K562 (cell line): ENCODE measurements around the gene SCG3. TPM values are rescaled to one million over a fixed set of nuclear protein-coding genes. Genes with fewer than 3 reads are reported as not detected.

Source experiments
- ATAC-seq: fragments of 200-7000 bp; cut with Tn5 transposase; 3 replicates; pipeline ENCODE4 v1.9.1; 2020; ENCODE audit warnings: moderate library complexity
- BruUV-seq: library from RNA; stranded (reverse); fragments of 400-500 nt; replicated peaks from 2 replicates; lab custom pipeline; 2021; lab: Mats Ljungman, UMichigan
- CTCF ChIA-PET: fragments of 300-600 bp; formaldehyde crosslinking; extraction: SDS; loops from one replicate; lab custom pipeline; 2021; ENCODE audit warnings: low intra/inter-chr PET ratio; lab: Yijun Ruan, JAX
- POLR2A ChIA-PET: fragments of 300-600, 350-650 bp; sonication (Branson Sonifier 250); formaldehyde crosslinking; extraction: SDS; loops from one replicate; lab custom pipeline; 2021; ENCODE audit warnings: antibody characterized with exemption, inconsistent platforms; lab: Yijun Ruan, JAX
- DNase-seq, 4 experiments: peaks; one replicate each; pipeline versions ENCODE4 v3.0.0 to v3.0.0-alpha.2; 2011 to 2018; ENCODE audit warnings: low spot score in 3 of 4, mixed read lengths in 3 of 4; ENCODE audit errors: extremely low read depth in 1 of 4
- FAIRE-seq: peaks from 2 replicates; lab custom pipeline; 2011; peaks lifted over from hg19 to GRCh38; lab: Jason Lieb, UNC
- H2AFZ ChIP-seq: 2 replicates; pipeline ENCODE4 v1.6.0; 2011; ENCODE audit warnings: low read depth, low read length, control low read depth, inconsistent platforms
- H3K27ac ChIP-seq: fragments of 200-600 bp; 3 replicates; pipeline ENCODE4 v1.8.0; 2011; ENCODE audit warnings: low read depth, mild to moderate bottlenecking, control low read depth, inconsistent platforms, low read length, moderate library complexity, mixed read lengths; ENCODE audit errors: extremely low read depth
- H3K27me3 ChIP-seq, 2 experiments: fragments of 300-600 bp in 1 of 2; 2 replicates in 1 of 2; 3 replicates in 1 of 2; pipeline versions ENCODE4 v1.6.0 to v1.8.0; 2011; ENCODE audit warnings: inconsistent platforms in 2 of 2, low read length in 2 of 2, mild to moderate bottlenecking in 1 of 2, mixed read lengths in 1 of 2, moderate library complexity in 1 of 2; ENCODE audit not compliant: control insufficient read depth in 2 of 2, insufficient read depth in 2 of 2
- H3K36me3 ChIP-seq: fragments of 300-600 bp; 3 replicates; pipeline ENCODE4 v1.8.0; 2011; ENCODE audit warnings: mild to moderate bottlenecking, low read length, inconsistent platforms; ENCODE audit not compliant: control insufficient read depth, insufficient read depth
- H3K4me1 ChIP-seq, 2 experiments: fragments of 200-600 bp in 1 of 2; replicated peaks in 1 of 2; 2 replicates in 1 of 2; 3 replicates in 1 of 2; pipeline versions ENCODE4 v1.5.1 to v1.8.0; 2011; ENCODE audit warnings: inconsistent platforms in 2 of 2, low read length in 2 of 2, mild to moderate bottlenecking in 1 of 2, mixed read lengths in 1 of 2, moderate library complexity in 1 of 2; ENCODE audit not compliant: control insufficient read depth in 2 of 2, insufficient read depth in 2 of 2
- H3K4me2 ChIP-seq: 2 replicates; pipeline ENCODE4 v1.6.1; 2011; ENCODE audit warnings: low read length, control low read depth, inconsistent platforms, mixed read lengths; ENCODE audit not compliant: insufficient read depth
- H3K4me3 ChIP-seq: fragments of 200-600 bp; sonication (generic), shearing (Covaris generic); 2 replicates; pipeline ENCODE4 v1.5.1; 2016; ENCODE audit warnings: control low read depth, inconsistent platforms
- H3K79me2 ChIP-seq: fragments of 200-600 bp; 3 replicates; pipeline ENCODE4 v1.8.0; 2011; ENCODE audit warnings: low read length, inconsistent platforms; ENCODE audit not compliant: control insufficient read depth, insufficient read depth
- H3K9ac ChIP-seq, 2 experiments: 2 replicates each; pipeline versions ENCODE4 v1.6.0 to v1.6.1; 2011; ENCODE audit warnings: low read depth in 2 of 2, low read length in 2 of 2, control low read depth in 1 of 2, inconsistent platforms in 1 of 2, mild to moderate bottlenecking in 1 of 2, mixed read lengths in 1 of 2; ENCODE audit not compliant: insufficient read depth in 1 of 2
- H3K9me1 ChIP-seq: one replicate; pipeline ENCODE4 v1.6.0; 2011; ENCODE audit warnings: inconsistent platforms, mild to moderate bottlenecking, low read length, moderate library complexity; ENCODE audit not compliant: control insufficient read depth, insufficient read depth
- H3K9me3 ChIP-seq: replicated peaks from 2 replicates; pipeline ENCODE4 v1.5.1; 2011; ENCODE audit warnings: low read depth, low read length, inconsistent platforms; ENCODE audit not compliant: control insufficient read depth, insufficient read depth
- H4K20me1 ChIP-seq: replicated peaks from 2 replicates; pipeline ENCODE4 v1.6.1; 2011; ENCODE audit warnings: low read length, inconsistent platforms, mixed read lengths; ENCODE audit not compliant: control insufficient read depth, insufficient read depth
- CBX5 ChIP-seq: IDR thresholded peaks from 2 replicates; pipeline ENCODE4 v1.6.1; 2014; ENCODE audit warnings: low read depth, borderline replicate concordance
- EZH2 ChIP-seq: IDR thresholded peaks from 2 replicates; pipeline ENCODE4 v1.6.1; 2012; ENCODE audit warnings: low read depth, mild to moderate bottlenecking, inconsistent platforms, low read length, borderline replicate concordance
- MECOM ChIP-seq: fragments of 250-450 bp; sonication (Bioruptor Pico); IDR thresholded peaks from 2 replicates; pipeline ENCODE4 v1.8.0; 2022; ENCODE audit warnings: inconsistent platforms
- RHOXF2B ChIP-seq: fragments of 250-450 bp; sonication (Bioruptor Pico); conservative IDR thresholded peaks from 2 replicates; pipeline ENCODE4 v1.5.1; 2021
- TRIM28 ChIP-seq: fragments of 450-650 bp; IDR thresholded peaks from 2 replicates; pipeline ENCODE4 v1.6.1; 2017
- ZBTB5 ChIP-seq: fragments of 450-650 bp; IDR thresholded peaks from 2 replicates; pipeline ENCODE4 v1.6.1; 2017; ENCODE audit warnings: antibody characterized with exemption
- ZNF316 ChIP-seq: fragments of 450-650 bp; IDR thresholded peaks from 2 replicates; pipeline ENCODE4 v1.6.1; 2016
- WGBS: fragments of 100-300 bp; shearing (Covaris generic); methylation state at CpG from one replicate; pipeline ENCODE4 v1.1.6; 2016; ENCODE audit warnings: low coverage, mixed read lengths; ENCODE audit not compliant: insufficient coverage; ENCODE audit errors: missing lambda C conversion rate; 5-methylcytosine and 5-hydroxymethylcytosine counted together
- in situ Hi-C: fragments of 300-500 bp; cut with MboI; formaldehyde crosslinking; loops from 4 replicates; pipeline ENCODE4 v1.15.0; 2018; ENCODE audit warnings: inconsistent platforms, mixed read lengths
- intact Hi-C: fragments of 100-400 bp; cut with micrococcal nuclease; formaldehyde crosslinking; loops from 2 replicates; pipeline ENCODE4 v1.14.2; 2022
- polyA plus RNA-seq, 8 experiments: library from polyadenylated mRNA; depleted of rRNA in 4 of 8; stranded (reverse) in 5 of 8; unstranded in 3 of 8; fragments of >200 nt; fragmentation: Nextera tagmentation in 2 of 8; fragmentation: Illumina TruSeq in 1 of 8; extraction: Ambion mirVana in 2 of 8; extraction: Trizol in 1 of 8; gene quantifications; 2 replicates each; pipeline versions ENCODE4 v1.2.1 to v1.2.3, GENCODE V29; 2011 to 2014; ENCODE audit warnings: inconsistent platforms in 1 of 8, missing spikeins in 1 of 8
- total RNA-seq, 7 experiments: library from RNA; depleted of rRNA in 6 of 7; stranded (reverse); fragments of >200 nt in 6 of 7; fragmentation: Illumina TruSeq in 2 of 7; extraction: Trizol in 2 of 7; gene quantifications; 2 replicates each; pipeline versions ENCODE4 v1.2.1 to v1.2.3, GENCODE V29; 2011 to 2021; ENCODE audit warnings: low replicate concordance in 1 of 7
- TF ChIP-seq, protein P1 (sequence below): fragments of 250-450 bp; sonication (Bioruptor Pico); IDR thresholded peaks from 2 replicates; pipeline ENCODE4 v1.4.0; 2020; ENCODE audit warnings: borderline replicate concordance

Gene SCG3
- total and polyA plus RNA-seq, 9 of the 15 experiments (the other 6 are each of a cell fraction or from before 2014, with no cell fraction given) = 13.0 to 43.8 (median 21.0) TPM

DNA sequence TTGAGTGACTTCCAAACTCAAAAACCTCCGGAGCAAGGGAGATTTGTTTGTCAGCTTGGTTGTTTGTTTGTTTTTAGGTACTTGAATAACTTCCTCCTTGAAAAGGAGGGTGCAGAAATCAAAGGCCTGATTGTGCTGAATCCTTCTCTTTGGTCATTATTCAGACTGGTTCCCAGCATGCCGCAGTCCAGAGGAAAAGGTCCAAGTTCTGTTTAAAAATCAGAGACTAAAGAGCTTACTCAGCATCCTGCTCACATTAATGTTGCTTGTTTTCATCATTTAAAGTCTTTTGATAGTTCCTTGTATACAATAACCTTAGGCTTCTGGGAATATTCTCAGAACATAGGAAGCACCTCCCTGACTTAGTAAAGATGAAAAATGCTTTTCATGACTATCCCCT, 982 bp upstream of the SCG3 start:
- ChIA-PET POLR2A (no interaction called here), CTCF (no interaction called here)
- DNase-seq (no peak), FAIRE-seq (no peak), ATAC-seq (no peak)
- WGBS = 25% methylated on average over 2 of the region's 2 CpGs
- Histone ChIP-seq H3K79me2 (no peaks in the 10 kb centered on the region; the same call in 2 of the 3 replicates), H3K4me1 (peaks cover 3 to 5% of the 10 kb centered on the region in 2 experiments; a peak in 2 of 5 replicates), H3K36me3 (peaks cover 2% of the 10 kb centered on the region; the same call in 1 of the 3 replicates), H4K20me1 (no peaks in the 10 kb centered on the region), H3K27me3 (no peaks in the 10 kb centered on the region), H3K27ac (no peak overlapping the region), H3K4me2 (no peak overlapping the region), H3K9me1 (no peaks in the 10 kb centered on the region), H3K9me3 (no peaks in the 10 kb centered on the region), H2AFZ (peak overlapping the region; percentile 23; the same call in 1 of the 2 replicates), H3K9ac (no peak overlapping the region), H3K4me3 (no peak overlapping the region)
- TF ChIP-seq, protein P1, sequence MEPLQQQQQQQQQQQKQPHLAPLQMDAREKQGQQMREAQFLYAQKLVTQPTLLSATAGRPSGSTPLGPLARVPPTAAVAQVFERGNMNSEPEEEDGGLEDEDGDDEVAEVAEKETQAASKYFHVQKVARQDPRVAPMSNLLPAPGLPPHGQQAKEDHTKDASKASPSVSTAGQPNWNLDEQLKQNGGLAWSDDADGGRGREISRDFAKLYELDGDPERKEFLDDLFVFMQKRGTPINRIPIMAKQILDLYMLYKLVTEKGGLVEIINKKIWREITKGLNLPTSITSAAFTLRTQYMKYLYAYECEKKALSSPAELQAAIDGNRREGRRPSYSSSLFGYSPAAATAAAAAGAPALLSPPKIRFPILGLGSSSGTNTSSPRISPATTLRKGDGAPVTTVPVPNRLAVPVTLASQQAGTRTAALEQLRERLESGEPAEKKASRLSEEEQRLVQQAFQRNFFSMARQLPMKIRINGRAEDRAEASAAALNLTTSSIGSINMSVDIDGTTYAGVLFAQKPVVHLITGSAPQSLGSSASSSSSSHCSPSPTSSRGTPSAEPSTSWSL (CRISPR knock-in tag) = no peak
- TF ChIP-seq TRIM28 (no peak), ZNF316 (0 out of 2 replicates have a peak, but pooled peaks have one; percentile 33), MECOM (no peak)
- BruUV-seq = no TSS peak
- in situ Hi-C loops = no loop called here
- intact Hi-C loops = no loop called here

DNA sequence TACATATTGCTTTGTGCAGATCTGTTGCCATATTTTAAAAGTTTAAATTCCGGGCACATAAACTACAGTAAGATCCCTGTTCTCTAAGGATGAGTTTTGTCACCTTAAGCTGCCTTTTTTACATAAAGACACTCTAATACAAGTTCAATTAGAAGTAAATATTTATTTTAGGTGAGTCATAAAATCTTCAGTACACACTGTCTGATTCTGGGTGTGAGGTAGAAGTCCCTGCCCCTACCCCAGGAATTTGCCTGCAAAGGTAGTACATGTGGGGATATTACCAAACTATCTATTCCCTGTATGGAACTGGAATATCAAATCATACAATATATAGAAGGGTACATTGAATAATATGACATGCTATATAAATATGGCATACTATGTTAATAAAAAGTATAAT, 6.3 kb downstream of the SCG3 start:
- BruUV-seq = no TSS peak

More for the DNA sequence above, 6.3 kb downstream of the SCG3 start:
- TF ChIP-seq CBX5 = no peak
- TF ChIP-seq EZH2 = no peak
- no peak for TF ChIP-seq RHOXF2B (CRISPR knock-in tag)
- no peak for TF ChIP-seq ZBTB5
- H3K4me2 ChIP-seq = no peak overlapping the region
- WGBS = 0% methylated on average over 1 of the region's 1 CpG
- intact Hi-C loops = loop anchor here (5.0 kb wide), 2 partner anchors 35 to 40 kb away; no protein-coding TSS in a partner anchor
- CTCF ChIA-PET = no interaction called here
- no peak overlapping the region for H3K4me3 ChIP-seq
- no peak for DNase-seq
- H3K36me3 ChIP-seq = peaks cover 2% of the 10 kb centered on the region; the same call in 1 of the 3 replicates
- no peak overlapping the region for H3K9ac ChIP-seq
- peaks cover 0 to 11% of the 10 kb centered on the region in 2 experiments; a peak in 3 of 5 replicates for H3K4me1 ChIP-seq
- POLR2A ChIA-PET = interaction anchor here (1.1 to 1.2 kb wide), 2 partner anchors 10 to 15 kb away, joined by 3 read pairs; no protein-coding TSS in a partner anchor
- no peak for FAIRE-seq
- no peak overlapping the region for H3K27ac ChIP-seq
- no peaks in the 10 kb centered on the region for H3K9me3 ChIP-seq
- no peaks in the 10 kb centered on the region for H3K27me3 ChIP-seq
- H3K79me2 ChIP-seq = no peaks in the 10 kb centered on the region
- no peak overlapping the region for H2AFZ ChIP-seq
- H4K20me1 ChIP-seq = no peaks in the 10 kb centered on the region
- in situ Hi-C loops = no loop called here
- no peak for ATAC-seq
- no peaks in the 10 kb centered on the region for H3K9me1 ChIP-seq
